ENCODE data around the gene KLC4.

Gene KLC4

GRCh38 chr6:43016176-43016942, 43.1 kb upstream of the KLC4 start:
- no peak for DNase-seq (ENCODE audit: extremely low read depth, low read depth)
- no peak overlapping the region for H3K4me3 ChIP-seq (replicated peaks; ENCODE audit: low read depth, low read length)
- TF ChIP-seq, protein P1, sequence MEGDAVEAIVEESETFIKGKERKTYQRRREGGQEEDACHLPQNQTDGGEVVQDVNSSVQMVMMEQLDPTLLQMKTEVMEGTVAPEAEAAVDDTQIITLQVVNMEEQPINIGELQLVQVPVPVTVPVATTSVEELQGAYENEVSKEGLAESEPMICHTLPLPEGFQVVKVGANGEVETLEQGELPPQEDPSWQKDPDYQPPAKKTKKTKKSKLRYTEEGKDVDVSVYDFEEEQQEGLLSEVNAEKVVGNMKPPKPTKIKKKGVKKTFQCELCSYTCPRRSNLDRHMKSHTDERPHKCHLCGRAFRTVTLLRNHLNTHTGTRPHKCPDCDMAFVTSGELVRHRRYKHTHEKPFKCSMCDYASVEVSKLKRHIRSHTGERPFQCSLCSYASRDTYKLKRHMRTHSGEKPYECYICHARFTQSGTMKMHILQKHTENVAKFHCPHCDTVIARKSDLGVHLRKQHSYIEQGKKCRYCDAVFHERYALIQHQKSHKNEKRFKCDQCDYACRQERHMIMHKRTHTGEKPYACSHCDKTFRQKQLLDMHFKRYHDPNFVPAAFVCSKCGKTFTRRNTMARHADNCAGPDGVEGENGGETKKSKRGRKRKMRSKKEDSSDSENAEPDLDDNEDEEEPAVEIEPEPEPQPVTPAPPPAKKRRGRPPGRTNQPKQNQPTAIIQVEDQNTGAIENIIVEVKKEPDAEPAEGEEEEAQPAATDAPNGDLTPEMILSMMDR (IDR thresholded peaks at IDR 0.05; ENCODE audit: low read depth, low read length, missing control alignments), result no peak

GRCh38 chr6:43016943-43017334, 42.5 kb upstream of the KLC4 start:
- DNase-seq (ENCODE audit: extremely low read depth, low read depth), result no peak
- H3K4me3 ChIP-seq (replicated peaks; ENCODE audit: low read depth, low read length), result no peak overlapping the region
- TF ChIP-seq, protein P1 (IDR thresholded peaks at IDR 0.05; ENCODE audit: low read depth, low read length, missing control alignments), result no peak

GRCh38 chr6:43019152-43019551, 40.3 kb upstream of the KLC4 start:
- DNase-seq (ENCODE audit: extremely low read depth, low read depth), result no peak
- TF ChIP-seq, protein P1 (IDR thresholded peaks at IDR 0.05; ENCODE audit: low read depth, low read length, missing control alignments), result no peak
- H3K4me3 ChIP-seq (replicated peaks; ENCODE audit: low read depth, low read length), result no peak overlapping the region

DNA sequence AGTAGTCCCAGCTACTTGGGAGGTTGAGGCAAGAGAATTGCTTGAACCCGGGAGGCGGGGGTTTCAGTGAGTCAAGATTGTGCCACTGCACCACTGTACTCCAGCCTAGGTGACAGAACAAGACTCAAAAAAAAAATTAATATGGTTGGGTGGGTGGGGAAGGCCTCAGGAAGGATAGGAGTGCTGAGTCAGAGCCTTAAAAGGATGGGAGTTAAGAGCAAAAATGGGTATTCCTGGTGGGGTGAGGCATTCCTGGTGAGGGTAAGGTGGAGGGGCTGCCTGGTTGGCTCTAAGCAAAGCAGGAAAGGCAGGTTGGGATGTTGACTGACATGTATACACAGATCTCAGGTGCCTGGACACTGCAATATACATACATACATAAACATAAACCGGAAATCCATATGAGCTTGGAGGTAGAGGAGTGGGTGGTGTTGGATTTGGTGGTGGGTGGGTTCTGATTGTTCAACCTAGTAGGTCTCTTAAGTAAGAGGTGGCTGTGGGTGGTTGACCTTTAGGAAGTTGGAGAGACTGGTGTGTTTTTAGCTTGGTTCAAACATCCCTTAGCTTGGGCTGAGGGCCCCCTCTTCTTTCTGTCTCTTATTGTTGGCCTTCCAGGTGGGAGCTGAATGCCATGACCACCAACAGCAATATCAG, 39.3 kb upstream of the KLC4 start:
- TF ChIP-seq, protein P1 (IDR thresholded peaks at IDR 0.05; ENCODE audit: low read depth, low read length, missing control alignments), result no peak
- DNase-seq (ENCODE audit: extremely low read depth, low read depth), result no peak
- no peak overlapping the region for H3K4me3 ChIP-seq (replicated peaks; ENCODE audit: low read depth, low read length)

GRCh38 chr6:43020847-43021246, 38.6 kb upstream of the KLC4 start:
- H3K4me3 ChIP-seq (replicated peaks; ENCODE audit: low read depth, low read length), result peak overlapping the region; percentile 72
- TF ChIP-seq, protein P1 (IDR thresholded peaks at IDR 0.05; ENCODE audit: low read depth, low read length, missing control alignments), result no peak
- DNase-seq (ENCODE audit: extremely low read depth, low read depth), result no peak

DNA sequence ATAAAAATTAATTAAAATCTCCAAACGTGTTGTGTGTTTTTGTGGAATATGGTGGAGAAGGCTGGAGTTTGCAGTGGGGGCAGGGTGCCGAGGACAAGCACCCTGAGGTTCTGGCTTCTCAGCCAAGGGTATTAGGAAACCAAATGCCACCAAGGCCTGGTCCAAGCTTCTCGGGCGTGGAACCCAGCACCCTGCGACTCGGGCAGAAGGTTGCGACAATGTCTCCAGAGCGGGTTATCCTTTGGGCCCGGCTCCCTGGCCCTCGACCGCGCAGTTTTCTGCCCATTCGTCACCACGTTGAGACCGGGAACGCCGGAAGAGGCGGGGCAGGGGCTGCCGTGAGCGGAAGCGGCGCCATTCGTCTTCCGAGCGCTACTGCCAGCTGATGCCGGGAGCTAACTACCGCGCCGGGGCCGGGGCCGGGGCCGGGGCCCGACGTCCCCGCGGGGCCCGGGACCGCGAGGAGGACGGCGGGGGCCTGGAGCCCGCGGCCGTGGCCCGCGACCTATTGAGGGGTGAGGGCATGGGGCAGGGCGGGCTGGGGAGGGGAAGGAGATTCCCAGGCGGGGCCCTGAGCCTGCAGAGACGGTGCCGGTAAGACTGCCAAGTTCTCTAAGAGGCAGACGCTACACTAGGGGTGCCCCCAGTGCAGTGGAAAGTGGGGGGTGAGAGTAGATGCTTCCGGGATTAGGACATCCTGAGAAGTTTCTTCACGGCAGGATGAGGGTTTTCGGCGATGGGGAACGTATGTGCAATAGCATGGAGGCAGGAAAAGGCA, 38.0 kb upstream of the KLC4 start, which contains the start of gene RRP36:
TSS of gene RRP36 (plus strand) at position 354 of the 778 bp plus-strand sequence. CDS start at position 386, 32 bp downstream.
- TF ChIP-seq, protein P1 (IDR thresholded peaks at IDR 0.05; ENCODE audit: low read depth, low read length, missing control alignments), result no peak
- DNase-seq (ENCODE audit: extremely low read depth, low read depth), result peak; percentile 29
- peak within 1 kb of the TSS; percentile 72 for H3K4me3 ChIP-seq (replicated peaks; ENCODE audit: low read depth, low read length)
